PFSK-1 (cell line): ENCODE measurements around the gene CBX7.

Experiments used
- POLR2AphosphoS5 ChIP-seq: IDR thresholded peaks from 2 replicates; pipeline ENCODE4 v1.6.1; 2012; ENCODE audit warnings: low read depth, mild to moderate bottlenecking, control low read depth, low read length, moderate library complexity
- REST ChIP-seq, 2 experiments: IDR thresholded peaks; 2 replicates each; pipeline versions ENCODE4 v1.6.1 to v1.8.0; 2011 to 2012; ENCODE audit warnings: low read depth in 2 of 2, low read length in 2 of 2, control low read depth in 1 of 2, inconsistent platforms in 1 of 2, mild to moderate bottlenecking in 1 of 2, moderate library complexity in 1 of 2; ENCODE audit not compliant: insufficient read depth in 1 of 2
- SIN3A ChIP-seq: IDR thresholded peaks from 2 replicates; pipeline ENCODE4 v1.6.1; 2012; ENCODE audit warnings: mild to moderate bottlenecking, low read length, moderate library complexity, borderline replicate concordance; ENCODE audit not compliant: insufficient read depth

GRCh38 chr22:39153220-39153717 is 789 bp upstream of the CBX7 start:
- no peak for TF ChIP-seq SIN3A
- TF ChIP-seq REST (IDR thresholded peaks at IDR 0.05; ENCODE audit: insufficient read depth in 1 of 2, low read depth in 2 of 2, low read length in 2 of 2) = no peak
- TF ChIP-seq POLR2AphosphoS5 = no peak
